Loucy (cell line): ENCODE data around the gene ANKRD16.
"Not testable (repeated sequence)": the region's sequence is repeated elsewhere in the genome, so short reads cannot be mapped to it uniquely, and the experiment has no call there.

Experiments
- H2AFZ ChIP-seq: fragments of 200-600 bp; sonication (generic); 2 replicates; pipeline ENCODE4 v1.6.0; 2016; ENCODE audit warnings: antibody characterized with exemption, mild to moderate bottlenecking, low read length, moderate library complexity
- H3F3A ChIP-seq: fragments of 200-600 bp; 2 replicates; pipeline ENCODE4 v1.6.0; 2016; ENCODE audit warnings: antibody characterized with exemption, low read depth, mild to moderate bottlenecking
- H3K27me3 ChIP-seq: fragments of 200-600 bp; sonication (generic); 2 replicates; pipeline ENCODE4 v1.6.1; 2014; ENCODE audit warnings: low read length, mild to moderate bottlenecking; ENCODE audit not compliant: insufficient read depth, poor library complexity, severe bottlenecking
- H3K36me3 ChIP-seq: fragments of 200-600 bp; sonication (generic); 2 replicates; pipeline ENCODE4 v1.6.1; 2016; ENCODE audit warnings: low read length; ENCODE audit not compliant: insufficient read depth
- H3K4me1 ChIP-seq: fragments of 200-600 bp; sonication (generic); 2 replicates; pipeline ENCODE4 v1.5.1; 2014; ENCODE audit warnings: low read length, mild to moderate bottlenecking; ENCODE audit not compliant: insufficient read depth, poor library complexity, severe bottlenecking
- H3K4me2 ChIP-seq: fragments of 200-600 bp; sonication (generic); 2 replicates; pipeline ENCODE4 v1.6.0; 2014; ENCODE audit warnings: antibody characterized with exemption, low read length, low read depth, mild to moderate bottlenecking; ENCODE audit not compliant: poor library complexity, severe bottlenecking
- H3K4me3 ChIP-seq: fragments of 200-600 bp; sonication (generic); 2 replicates; pipeline ENCODE4 v1.5.1; 2014; ENCODE audit warnings: low read length, mild to moderate bottlenecking, mixed read lengths; ENCODE audit not compliant: poor library complexity, severe bottlenecking
- H3K79me2 ChIP-seq: fragments of 200-600 bp; sonication (generic); 2 replicates; pipeline ENCODE4 v1.6.1; 2014; ENCODE audit warnings: low read length; ENCODE audit not compliant: insufficient read depth
- H3K9ac ChIP-seq: fragments of 200-600 bp; sonication (generic); 2 replicates; pipeline ENCODE4 v1.6.0; 2014; ENCODE audit warnings: mild to moderate bottlenecking, low read depth, low read length, moderate library complexity; ENCODE audit not compliant: poor library complexity, severe bottlenecking
- H3K9me2 ChIP-seq: fragments of 200-600 bp; sonication (generic); replicated peaks from 2 replicates; pipeline ENCODE4 v1.6.1; 2016; ENCODE audit warnings: low read depth, low read length, mixed read lengths
- H3K9me3 ChIP-seq: fragments of 200-600 bp; sonication (generic); 2 replicates; pipeline ENCODE4 v1.6.1; 2014; ENCODE audit warnings: mild to moderate bottlenecking, antibody characterized with exemption, low read length, low read depth; ENCODE audit not compliant: insufficient read depth
- H4K20me1 ChIP-seq: fragments of 200-600 bp; sonication (generic); 2 replicates; pipeline ENCODE4 v1.6.0; 2014; ENCODE audit warnings: antibody characterized with exemption, low read length, mild to moderate bottlenecking; ENCODE audit not compliant: insufficient read depth, poor library complexity, severe bottlenecking
- EZH2phosphoT487 ChIP-seq: fragments of 200-600 bp; IDR thresholded peaks from 2 replicates; pipeline ENCODE4 v1.6.1; 2018; ENCODE audit warnings: antibody characterized with exemption, mild to moderate bottlenecking, moderate library complexity, borderline replicate concordance
- TF ChIP-seq, protein P1 (sequence below): fragments of 200-600 bp; sonication (generic); conservative IDR thresholded peaks from 2 replicates; pipeline ENCODE4 v1.5.1; 2014; ENCODE audit warnings: mild to moderate bottlenecking, antibody characterized with exemption, low read length

Gene ANKRD16

DNA sequence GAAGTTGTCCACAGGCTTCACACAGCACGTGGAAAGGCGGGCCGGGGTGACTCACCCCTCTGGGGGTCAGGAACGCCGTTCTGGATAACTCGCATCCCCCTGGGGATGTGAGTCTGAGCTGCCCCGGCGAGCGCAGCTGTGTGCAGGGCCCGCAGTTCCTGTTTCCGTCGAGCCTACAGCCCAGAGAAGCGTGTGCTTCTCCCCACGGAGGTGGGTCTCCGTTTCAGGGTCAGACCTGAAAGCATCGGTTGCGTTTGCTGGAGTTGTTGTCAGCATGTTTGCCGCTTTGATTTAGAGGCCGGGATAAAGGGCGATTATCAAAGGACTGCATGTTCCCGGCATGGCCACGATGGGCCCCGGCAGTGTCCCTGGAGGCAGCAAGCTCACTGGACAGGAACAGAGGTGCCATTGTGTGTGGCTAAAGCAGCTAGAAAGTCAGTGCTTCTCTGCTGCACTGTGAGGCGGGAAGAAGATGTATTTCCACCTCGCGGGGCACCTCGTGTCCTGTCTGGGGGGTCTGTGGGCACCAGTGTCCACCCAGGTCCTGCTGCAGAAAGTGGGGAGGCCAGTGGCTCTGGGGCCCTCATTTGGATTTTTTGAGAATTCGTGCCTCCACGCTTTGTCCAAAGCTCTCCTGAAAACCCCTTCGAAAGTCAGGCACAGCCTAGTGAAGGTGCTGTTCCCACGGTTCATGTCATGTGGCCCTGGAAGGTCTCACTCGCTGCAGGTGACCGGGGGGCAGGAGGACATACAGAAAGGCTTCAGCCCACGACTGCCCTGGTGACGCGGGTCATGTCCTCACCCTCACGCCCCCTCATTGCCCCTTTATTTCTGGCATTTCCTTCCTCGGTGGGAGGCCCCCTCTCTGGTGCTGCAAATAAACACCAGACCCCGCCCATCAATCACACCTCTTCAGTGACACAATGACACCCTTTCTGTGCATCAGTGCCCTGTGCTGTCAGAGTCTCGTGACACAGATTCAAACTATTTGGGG lies 49.1 kb downstream of the ANKRD16 start:
- H2AFZ ChIP-seq, result no peak overlapping the region
- no peaks in the 10 kb centered on the region for H3K79me2 ChIP-seq
- no peaks in the 10 kb centered on the region for H3F3A ChIP-seq
- no peaks in the 10 kb centered on the region for H3K9me3 ChIP-seq
- no peaks in the 10 kb centered on the region for H3K36me3 ChIP-seq
- no peak overlapping the region for H3K4me3 ChIP-seq
- no peak overlapping the region for H3K9ac ChIP-seq
- H4K20me1 ChIP-seq, result no peaks in the 10 kb centered on the region
- H3K4me1 ChIP-seq, result no peaks in the 10 kb centered on the region
- TF ChIP-seq, protein P1, sequence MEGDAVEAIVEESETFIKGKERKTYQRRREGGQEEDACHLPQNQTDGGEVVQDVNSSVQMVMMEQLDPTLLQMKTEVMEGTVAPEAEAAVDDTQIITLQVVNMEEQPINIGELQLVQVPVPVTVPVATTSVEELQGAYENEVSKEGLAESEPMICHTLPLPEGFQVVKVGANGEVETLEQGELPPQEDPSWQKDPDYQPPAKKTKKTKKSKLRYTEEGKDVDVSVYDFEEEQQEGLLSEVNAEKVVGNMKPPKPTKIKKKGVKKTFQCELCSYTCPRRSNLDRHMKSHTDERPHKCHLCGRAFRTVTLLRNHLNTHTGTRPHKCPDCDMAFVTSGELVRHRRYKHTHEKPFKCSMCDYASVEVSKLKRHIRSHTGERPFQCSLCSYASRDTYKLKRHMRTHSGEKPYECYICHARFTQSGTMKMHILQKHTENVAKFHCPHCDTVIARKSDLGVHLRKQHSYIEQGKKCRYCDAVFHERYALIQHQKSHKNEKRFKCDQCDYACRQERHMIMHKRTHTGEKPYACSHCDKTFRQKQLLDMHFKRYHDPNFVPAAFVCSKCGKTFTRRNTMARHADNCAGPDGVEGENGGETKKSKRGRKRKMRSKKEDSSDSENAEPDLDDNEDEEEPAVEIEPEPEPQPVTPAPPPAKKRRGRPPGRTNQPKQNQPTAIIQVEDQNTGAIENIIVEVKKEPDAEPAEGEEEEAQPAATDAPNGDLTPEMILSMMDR, result no peak
- no peaks in the 10 kb centered on the region for H3K27me3 ChIP-seq
- H3K4me2 ChIP-seq, result no peak overlapping the region
- H3K9me2 ChIP-seq, result no peaks in the 10 kb centered on the region

DNA sequence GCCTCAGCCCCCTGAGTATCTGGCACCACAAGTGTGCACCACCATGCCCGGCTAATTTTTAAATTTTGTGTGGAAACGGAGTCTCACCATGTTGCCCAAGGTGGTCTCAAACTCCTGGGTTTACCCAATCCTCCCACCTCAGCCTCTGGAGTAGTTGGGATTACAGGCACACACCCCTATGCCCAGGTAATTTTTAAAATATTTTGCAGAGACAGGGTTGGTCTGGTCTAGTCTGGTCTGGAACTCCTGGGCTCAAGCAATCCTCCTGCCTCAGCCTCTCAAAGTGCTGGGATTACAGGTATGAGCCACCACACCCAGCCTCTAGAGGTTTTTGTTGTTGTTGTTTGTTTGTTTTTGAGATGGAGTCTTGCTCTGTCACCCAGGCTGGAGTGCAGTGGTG lies 53.5 kb downstream of the ANKRD16 start:
- H3K79me2 ChIP-seq, H3K4me3 ChIP-seq, H3F3A ChIP-seq, H2AFZ ChIP-seq, H4K20me1 ChIP-seq, H3K4me1 ChIP-seq, H3K9me2 ChIP-seq, H3K9ac ChIP-seq, H3K9me3 ChIP-seq, H3K4me2 ChIP-seq, H3K27me3 ChIP-seq, H3K36me3 ChIP-seq: not testable (repeated sequence)

DNA sequence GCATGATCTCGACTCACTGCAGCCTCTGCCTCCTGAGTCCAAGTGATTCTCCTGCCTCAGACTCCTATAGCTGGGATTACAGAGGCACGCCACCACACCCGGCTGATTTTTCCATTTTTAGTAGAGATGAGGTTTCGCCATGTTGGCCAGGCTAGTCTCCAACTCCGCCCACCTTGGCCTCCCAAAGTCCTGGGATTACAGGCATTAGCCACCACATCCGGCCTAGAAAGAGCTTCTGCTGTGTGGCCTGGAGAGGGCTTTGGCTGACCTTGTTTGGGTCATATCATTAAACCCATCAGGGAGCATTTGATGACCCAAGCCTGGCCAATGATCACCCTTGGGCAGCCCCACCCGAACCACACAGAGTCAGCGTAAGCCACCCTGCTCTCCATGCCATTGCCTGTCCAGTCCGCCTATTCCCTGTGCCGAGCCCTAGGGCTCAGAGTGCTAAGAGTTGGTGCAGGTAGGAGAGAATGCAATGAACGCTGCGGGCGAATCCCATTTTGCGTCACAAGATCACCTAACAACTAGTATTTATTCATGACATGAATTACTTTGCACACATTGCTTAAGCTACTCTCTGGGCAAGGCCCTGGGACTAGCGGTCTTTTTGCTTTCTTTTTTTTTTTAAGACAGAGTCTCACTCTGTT lies 54.1 kb downstream of the ANKRD16 start:
- no peak for TF ChIP-seq EZH2phosphoT487
- TF ChIP-seq, protein P1, result no peak
- H3K36me3 ChIP-seq, result no peaks in the 10 kb centered on the region
- H3K9me2 ChIP-seq, result no peaks in the 10 kb centered on the region
- no peak overlapping the region for H3K4me2 ChIP-seq
- no peaks in the 10 kb centered on the region for H3K79me2 ChIP-seq
- H3K4me3 ChIP-seq, result no peak overlapping the region
- H3K9me3 ChIP-seq, result no peaks in the 10 kb centered on the region
- H3K4me1 ChIP-seq, result no peaks in the 10 kb centered on the region
- H2AFZ ChIP-seq, result no peak overlapping the region
- H4K20me1 ChIP-seq, result no peaks in the 10 kb centered on the region
- no peaks in the 10 kb centered on the region for H3F3A ChIP-seq
- H3K27me3 ChIP-seq, result no peaks in the 10 kb centered on the region
- H3K9ac ChIP-seq, result no peak overlapping the region
